ENCODE results near the gene INPP5A.

- TF ChIP-seq CTCF (IDR thresholded peaks at IDR 0.05) (no peak), POLR2A (IDR thresholded peaks at IDR 0.05) (no peak)
Observed at GRCh38 chr10:132799865-132800264, 262.3 kb downstream of the INPP5A start.
